Left hindlimb (tissue), 1 donor: ENCODE results near the gene TEKT1.

Experiments used
- DNase-seq: peaks from one replicate; pipeline ENCODE4 v3.0.0-alpha.2; 2018

The TEKT1 gene

DNA sequence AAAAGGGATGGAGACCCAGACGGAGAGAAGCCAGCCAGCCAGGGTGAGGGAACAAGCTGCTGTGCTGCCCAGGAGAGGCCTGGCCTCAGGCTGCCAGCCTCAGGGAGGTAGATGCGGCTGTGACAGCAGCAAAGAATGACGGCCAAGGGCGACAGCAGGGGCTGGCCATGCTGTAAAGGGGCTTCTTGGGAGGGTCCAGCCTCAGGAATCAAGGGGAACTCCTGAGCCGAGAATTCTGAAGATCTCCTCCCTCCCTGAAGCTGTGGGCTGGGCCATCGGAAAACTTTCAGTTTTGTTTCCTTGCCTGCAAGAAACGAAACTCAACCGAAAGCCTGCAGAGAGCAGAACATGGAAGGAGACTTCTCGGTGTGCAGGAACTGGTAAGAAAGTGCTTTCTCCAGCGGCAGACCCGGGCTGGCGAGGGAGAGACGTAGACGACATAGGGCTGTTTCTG lies 75.8 kb downstream of the TEKT1 start, which contains the start of gene XAF1:
XAF1 (plus strand) TSS at position 316 of the 454 bp plus-strand sequence; CDS start at position 349, 33 bp downstream.
- DNase-seq = peak; percentile 46

DNA sequence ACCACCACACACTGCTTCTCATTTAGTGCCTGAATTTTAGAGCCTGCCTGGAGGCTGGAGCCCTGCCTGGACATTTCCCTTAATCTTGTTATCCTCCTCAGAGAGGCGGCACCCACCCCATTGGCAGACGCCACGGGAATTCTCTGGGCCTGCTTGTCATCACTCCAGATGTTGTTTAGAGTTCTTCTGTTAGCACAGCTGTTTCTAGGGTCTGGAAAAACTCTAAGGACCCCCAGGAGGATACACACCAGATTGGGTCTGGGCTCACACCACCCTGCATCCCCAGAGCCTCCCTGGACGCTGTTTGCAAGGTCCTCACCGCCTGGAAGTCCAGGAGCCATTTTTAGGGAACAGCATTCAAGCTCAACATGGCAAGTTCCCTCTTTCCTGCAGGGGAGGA lies 76.2 kb downstream of the TEKT1 start:
- no peak for DNase-seq

GRCh38 chr17:6753546-6753945 lies 78.0 kb downstream of the TEKT1 start:
- DNase-seq = no peak

DNA sequence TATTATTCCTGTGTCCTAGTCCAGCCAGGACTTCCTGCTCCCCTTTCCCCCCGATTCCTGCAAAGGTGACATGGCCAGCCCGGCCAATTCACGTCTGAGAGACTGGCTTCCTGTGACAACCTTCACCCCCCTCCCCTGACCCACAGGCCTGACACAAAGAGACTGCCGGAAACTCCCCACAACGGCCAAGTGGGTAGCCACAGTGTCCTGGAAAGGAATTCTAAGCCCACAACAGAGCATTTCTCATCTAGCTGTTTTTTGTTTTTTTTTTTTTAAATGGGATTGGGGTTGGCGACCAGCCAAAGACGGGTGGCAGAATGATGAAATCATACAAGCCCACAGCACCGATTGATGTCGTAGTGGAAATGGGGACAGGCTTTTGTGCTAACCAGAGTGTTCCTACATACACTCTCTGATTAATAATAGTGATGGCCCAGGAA lies 78.5 kb downstream of the TEKT1 start:
- DNase-seq = peak; percentile 80

- peak; percentile 72 for DNase-seq
These were observed 79.2 kb downstream of the TEKT1 start for GRCh38 chr17:6752068-6752909.

DNA sequence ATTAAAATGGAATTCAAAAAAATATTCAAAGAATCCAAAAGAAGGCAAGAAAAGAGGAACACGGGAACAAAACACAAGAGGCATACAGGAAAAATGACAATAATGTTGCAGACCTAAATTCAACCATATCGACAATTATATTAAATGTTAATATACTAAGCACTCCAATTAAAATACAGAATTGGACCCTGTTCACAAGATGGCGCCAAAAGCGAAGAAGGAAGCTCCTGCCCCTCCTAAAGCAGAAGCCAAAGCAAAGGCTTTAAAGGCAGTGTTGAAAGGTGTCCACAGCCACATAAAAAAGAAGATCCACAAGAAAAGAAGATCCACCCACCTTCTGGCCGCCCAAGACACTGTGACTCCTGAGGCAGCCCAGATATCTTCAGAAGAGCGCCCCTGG lies 82.0 kb downstream of the TEKT1 start:
- DNase-seq = no peak

GRCh38 chr17:6748617-6749016 lies 82.9 kb downstream of the TEKT1 start:
- DNase-seq = no peak
